T-helper 1 cell (primary cell): ENCODE data around the gene ARPC5L.
A peak's percentile ranks its signal among the peaks of the same experiment; 100 is the strongest.

Experiments used
- DNase-seq, 5 donors: peaks; one replicate each; pipeline ENCODE4 v3.0.0-alpha.2; 2012 to 2020

The ARPC5L gene

DNA sequence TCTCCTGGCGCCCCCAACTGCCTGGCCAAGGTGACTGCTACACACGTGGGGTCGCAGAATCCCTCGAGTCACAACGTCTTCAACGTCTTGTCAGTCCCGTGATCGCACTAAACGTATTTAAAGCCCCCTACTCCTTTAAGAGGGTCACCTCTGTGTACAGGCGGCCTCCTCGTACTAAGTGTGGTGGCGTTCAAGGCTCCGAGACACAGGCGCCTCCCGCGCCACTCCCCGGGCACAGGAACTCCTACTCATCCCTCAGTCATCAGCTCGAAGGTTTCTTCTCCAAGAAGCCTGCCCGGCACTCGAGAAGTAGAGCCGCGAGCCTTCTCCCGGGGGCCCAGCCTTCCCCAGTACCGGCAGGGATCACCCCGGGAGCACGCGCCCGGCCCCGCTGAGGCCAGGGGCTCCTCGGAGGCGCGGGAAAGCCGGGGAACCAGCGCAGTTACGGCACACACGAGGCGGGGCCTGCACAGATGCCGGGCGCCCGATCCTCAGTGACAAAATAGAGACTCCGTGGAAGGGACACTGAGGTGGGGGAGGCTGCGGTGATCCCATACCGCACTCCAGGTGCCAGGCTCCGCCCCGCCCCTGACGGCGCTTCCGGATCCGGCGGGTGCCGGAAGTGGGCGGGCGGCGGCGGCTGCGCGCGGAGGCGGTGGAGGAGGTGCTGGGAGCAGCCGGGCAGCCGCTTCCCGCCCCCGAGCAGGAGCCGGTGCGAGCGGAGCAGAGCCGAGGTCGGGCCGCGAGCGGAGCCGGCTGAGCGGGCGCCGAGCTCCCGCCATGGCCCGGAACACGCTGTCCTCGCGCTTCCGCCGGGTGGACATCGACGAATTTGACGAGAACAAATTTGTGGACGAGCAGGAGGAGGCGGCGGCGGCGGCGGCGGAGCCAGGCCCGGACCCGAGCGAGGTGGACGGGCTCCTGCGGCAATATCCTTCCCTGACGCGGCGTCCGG lies 6.9 kb downstream of the ARPC5L start:
- peak; percentile 83 to 92 (median 85) for DNase-seq

GRCh38 chr9:124869466-124869985 lies 7.6 kb downstream of the ARPC5L start:
- peak in 4 of 5 donors; percentile 33 to 39 (median 38) for DNase-seq

DNA sequence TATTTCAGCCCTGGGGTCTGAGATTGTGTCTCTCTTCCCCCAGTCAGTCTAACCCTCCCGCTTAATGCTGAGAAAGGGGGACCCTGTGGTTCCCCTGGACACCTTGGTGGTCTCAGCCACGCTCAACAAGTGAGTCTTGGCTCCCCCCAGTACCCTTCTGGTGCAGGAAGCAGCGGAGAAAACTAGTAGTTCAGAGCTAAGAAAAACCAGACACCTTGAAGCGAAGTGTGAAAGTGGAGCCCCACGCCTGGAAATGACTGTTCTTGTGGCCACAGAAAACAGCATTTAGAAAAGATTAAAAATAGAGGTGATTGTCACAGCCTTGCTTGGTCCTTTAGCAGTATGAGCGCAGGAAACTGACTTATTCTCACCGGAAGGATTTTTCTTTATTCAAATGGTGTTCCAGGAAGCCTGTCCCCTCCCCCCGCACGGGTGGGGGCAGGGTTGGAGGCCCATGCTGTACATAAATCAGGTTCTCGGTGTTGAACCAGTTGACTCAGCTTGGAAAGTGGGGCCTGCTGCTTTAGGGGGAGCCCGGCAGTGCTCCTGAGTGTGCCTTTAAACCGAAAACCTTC lies 8.1 kb downstream of the ARPC5L start:
- peak; percentile 42 to 94 (median 60) for DNase-seq

DNA sequence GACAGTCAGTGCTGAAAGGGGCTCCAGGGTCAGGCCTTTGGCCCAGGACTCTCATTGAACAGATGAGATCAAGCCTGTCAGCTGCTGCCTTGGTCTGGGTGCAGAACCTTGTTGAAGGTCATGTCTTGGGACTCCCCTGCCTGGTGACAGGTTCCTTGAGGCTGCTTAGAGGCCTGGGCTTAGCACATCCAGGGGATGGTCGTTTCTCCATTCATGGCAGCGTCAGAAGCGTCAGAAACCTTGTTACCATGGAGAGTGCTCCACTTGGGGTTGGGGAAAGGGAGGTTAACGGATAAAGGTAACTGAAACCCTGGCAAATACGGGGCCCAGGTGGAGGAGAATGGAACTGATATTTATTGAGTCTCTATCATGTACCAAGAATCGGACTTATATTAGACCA lies 8.8 kb downstream of the ARPC5L start:
- no peak for DNase-seq

DNA sequence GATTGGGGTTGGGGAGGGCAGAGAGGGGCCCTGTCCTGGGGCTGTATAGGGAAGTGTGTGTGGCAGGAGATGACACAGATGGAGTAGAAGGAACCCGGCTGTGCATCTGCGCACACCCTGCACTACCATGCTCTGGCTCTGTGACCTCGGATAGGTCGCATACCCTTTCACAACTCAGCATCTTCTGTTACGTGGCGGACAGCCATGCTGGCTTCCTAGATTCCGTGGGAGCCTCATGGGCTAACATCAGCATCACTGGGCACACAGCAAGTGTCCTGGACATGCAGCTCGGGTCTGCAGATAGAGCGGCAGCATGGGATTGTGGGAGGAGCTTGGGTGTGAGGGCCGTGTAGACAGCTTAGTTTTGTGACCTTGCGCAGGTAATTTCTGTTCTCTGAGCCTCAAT lies 9.2 kb downstream of the ARPC5L start:
- no peak for DNase-seq

DNA sequence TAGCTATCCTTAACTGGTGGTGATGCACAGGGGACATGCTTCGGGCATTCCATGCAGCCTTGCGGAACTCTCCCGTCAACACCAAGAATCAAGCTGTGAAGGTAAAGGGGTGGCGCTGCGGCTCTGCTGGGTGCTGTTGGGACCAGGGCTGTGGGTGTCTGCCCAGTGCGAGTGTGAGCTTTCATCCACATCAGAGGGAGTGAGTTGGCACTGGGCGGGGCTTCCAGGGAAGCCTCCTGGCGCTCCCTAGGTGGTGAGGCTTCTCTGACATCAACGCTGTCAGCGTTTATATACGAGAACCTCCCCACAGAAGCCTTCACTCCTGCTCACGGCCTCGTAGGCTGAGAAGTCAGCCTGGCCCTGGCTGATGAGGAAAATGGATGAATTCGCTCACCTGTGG lies 11.7 kb downstream of the ARPC5L start:
- DNase-seq = no peak

DNA sequence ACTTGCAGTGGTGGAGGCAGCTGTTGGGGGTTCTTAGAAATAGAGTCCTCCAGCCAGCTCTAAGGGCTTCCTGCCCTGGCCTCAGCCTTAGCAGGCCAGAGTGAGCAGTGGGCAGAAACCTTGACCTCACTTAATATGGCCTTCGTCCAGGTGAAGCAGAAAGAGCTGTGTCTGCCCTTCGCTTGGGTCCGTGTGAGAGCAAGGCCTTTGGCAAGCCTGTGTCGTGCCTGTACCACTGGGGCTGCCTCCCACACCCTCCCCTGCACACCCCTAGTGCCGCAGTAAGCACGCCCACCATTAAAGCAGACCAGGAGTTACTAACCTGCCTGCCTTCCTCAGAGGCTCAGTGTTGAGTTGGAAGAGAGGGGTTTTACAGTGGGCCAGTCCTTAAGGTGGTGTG lies 13.6 kb downstream of the ARPC5L start:
- no peak for DNase-seq

- DNase-seq = no peak
These were observed 15.3 kb downstream of the ARPC5L start for GRCh38 chr9:124877021-124877782.

GRCh38 chr9:124878021-124878420 lies 16.1 kb downstream of the ARPC5L start:
- no peak for DNase-seq

DNA sequence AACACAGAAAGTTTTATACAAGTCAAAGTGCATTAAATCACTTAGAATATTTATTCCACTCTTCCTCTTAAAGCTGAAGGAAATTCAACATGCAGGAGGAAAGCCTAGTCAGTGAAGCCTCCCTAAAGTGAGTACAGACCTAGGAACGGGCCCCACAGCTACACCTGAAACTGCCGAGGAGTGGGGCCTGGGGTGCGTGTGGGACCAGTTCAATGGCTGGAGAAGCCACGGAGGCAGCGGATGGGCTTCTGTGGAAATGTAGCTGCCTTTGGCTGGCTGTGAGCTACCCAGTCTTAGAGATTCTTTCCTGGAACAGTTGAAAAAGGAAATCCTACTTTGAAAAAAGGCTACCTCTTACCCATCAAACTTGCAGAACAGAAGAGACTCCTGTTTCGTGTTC lies 16.6 kb downstream of the ARPC5L start:
- DNase-seq = no peak

- DNase-seq = no peak
These were observed 17.3 kb downstream of the ARPC5L start for GRCh38 chr9:124879226-124879625.

GRCh38 chr9:124880501-124880900 lies 18.6 kb downstream of the ARPC5L start:
- DNase-seq = no peak

GRCh38 chr9:124881138-124881743 lies 19.3 kb downstream of the ARPC5L start:
- DNase-seq = no peak

GRCh38 chr9:124882231-124882630 lies 20.3 kb downstream of the ARPC5L start:
- no peak for DNase-seq

DNA sequence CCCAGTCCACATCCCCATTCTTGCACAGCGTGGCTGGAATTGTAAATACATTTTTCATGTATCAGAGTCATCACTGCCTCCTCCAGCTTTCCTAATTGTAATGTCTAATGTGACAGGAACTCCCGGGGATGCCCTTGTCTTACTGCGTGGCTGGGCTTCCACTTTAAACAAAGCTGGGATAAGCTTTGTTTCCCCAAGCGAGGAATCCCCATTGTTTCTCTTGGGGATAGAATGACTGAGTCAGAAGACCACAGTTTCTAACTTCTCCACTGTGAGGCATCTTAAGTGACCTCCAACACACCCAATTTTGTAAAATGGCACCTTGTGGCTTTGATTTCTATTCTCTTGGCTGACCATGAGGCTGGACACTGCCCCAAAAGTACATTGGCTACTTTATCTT lies 22.4 kb downstream of the ARPC5L start:
- no peak for DNase-seq

DNA sequence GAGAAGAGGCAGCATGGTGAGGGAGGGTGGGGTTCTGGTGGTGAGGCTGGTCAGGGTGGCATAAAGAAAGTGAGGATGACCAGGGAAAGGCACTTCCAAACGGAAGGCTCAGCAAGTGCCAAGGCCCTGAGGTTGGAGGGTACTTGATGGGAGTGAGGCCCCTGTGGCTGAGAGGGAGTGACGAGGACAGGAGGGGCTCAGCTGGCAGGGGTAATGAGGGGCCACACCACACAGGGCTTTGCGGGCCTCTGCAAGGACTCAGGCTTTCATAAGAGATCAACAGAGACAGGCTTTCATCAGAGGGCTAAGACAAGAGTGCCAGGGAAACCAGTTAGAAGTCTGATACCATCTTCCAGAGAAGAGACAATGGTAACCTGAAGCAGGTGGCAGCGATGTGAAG lies 23.6 kb downstream of the ARPC5L start:
- no peak for DNase-seq

DNA sequence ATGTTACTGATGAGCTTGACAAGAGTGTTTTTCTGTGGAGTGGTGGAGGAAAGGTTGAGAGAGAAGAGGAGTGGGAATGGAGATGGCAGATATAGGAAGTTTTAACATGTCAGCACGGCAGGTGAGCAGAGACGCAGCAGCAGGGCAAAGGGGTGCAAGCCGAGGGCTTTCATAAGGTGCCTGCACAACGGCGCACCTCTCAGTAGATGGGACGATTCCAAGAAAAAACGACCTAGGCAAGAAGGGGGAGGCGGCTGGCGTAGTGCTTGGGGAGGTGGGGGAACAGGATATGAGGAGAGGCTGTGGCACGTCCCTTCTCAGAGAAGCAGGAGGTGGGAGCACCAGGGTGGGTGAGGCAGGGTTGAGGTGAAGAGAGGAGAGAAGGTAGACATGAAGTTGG lies 24.5 kb downstream of the ARPC5L start:
- DNase-seq = no peak

DNA sequence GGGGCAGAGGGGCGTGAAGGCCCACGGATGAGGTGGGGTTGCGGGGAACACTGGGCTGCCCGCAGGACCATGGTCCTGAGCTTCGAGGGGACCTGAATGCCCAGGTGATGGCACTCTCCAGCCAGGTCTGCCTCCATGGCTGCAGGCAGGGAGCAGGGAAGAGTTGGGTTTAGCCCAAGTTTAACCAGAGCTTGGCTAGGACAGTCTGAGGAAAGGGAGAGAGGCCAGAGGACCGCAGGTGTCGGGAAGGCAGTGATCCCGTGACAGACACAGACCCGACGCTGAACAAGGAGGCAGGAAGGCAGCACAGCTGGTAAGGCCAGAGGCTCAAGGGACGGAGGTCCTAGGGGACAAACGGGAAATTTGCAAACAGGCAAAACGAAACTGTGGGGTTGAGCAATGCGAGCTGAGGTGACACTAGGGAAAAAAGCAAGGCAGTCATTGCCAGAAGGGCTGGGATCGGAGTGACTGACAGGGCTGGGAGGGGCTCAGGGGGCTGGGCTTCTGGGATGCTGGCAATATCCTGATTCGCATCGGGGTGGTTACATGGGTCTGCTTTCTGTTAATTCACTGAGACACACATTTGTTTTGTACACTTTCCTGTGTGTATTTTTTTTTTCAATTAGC lies 25.0 kb downstream of the ARPC5L start:
- DNase-seq = no peak

DNA sequence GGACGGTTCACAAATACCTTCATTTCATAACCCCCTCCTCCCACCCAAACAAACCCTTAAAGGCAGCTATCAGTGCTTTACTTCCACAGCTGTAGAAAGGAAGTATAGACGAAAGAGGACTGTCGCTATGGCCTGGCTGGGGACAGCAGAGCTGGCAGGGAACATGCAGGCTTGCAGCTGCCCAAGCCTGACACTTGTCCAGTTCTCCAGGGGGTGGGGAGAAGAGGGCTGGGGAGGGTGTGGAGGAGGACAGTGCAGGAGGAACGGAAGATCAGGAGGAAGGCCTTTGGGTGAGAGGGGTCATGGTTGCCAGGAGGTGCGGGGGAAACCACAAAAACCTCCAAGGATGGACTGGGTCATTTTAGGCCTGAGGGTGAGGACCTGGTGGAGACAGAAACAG lies 25.9 kb downstream of the ARPC5L start:
- no peak for DNase-seq

DNA sequence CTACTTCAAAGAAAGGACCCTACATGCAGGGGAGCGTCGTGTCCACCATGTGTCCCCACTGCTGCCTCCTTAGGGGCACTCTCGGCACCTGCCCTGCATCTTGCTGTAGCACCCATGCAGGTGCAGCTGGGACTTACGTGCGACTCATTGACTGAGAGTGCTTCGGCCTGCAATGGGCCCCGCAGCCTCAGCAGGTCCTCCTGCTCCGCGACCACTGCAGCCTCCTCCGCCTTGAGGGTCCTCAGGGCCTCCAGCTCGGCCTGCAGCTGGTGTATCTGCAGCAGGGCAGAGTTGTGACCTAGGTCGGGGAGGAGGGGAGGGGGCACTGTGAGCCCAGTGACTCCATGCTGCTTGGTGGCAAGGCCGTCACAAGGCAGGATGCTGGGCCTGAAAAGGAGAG lies 27.1 kb downstream of the ARPC5L start:
- DNase-seq = no peak

DNA sequence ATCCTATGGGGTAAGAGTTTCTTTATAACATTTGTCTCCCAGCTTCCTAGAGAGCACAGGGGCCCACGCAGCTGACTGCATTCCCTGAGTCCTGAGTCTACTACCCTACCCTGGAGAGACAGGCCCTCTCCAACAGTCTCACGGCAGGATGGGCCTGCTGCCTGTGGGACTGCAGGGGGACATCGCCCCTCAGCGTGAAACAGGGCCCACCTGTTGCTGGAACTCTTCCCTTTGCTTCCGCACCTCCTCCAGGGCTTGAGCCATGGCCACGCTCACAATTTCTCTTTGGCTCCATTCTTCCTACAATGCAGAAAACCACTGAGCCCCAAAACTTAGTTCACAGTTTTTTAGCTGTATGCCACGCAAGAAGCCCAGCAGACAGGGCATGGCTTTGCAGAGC lies 28.2 kb downstream of the ARPC5L start:
- no peak for DNase-seq

GRCh38 chr9:124894035-124894740 lies 32.3 kb downstream of the ARPC5L start:
- DNase-seq = no peak
